Gastrocnemius medialis (tissue), 4 donors: ENCODE measurements around the gene DDI2. TPM values are rescaled to one million over a fixed set of nuclear protein-coding genes. Genes with fewer than 3 reads are reported as not detected.

Source experiments
- ATAC-seq, 2 donors: fragments of 150-250 bp; one replicate each; pipeline ENCODE4 v1.9.1; 2016
- DNase-seq, 2 donors: peaks; one replicate each; pipeline ENCODE4 v3.0.0-alpha.2; 2019
- H3K27ac ChIP-seq, 4 donors: fragments of 200-600 bp; sonication (generic); 1 replicate in 1 of 4; 2 replicates in 3 of 4; pipeline ENCODE4 v1.5.1; 2016 to 2018; ENCODE audit warnings: mild to moderate bottlenecking in 2 of 4, moderate library complexity in 1 of 4
- H3K27me3 ChIP-seq, 3 donors: fragments of 200-600 bp; sonication (generic) in 2 of 3; 1 replicate in 1 of 3; 2 replicates in 2 of 3; pipeline versions ENCODE4 v1.5.1 to v1.6.0; 2016 to 2019; ENCODE audit warnings: mild to moderate bottlenecking in 1 of 3, moderate library complexity in 1 of 3
- H3K36me3 ChIP-seq, 2 donors: fragments of 200-600 bp; sonication (generic) in 1 of 2; one replicate each; pipeline ENCODE4 v1.5.1; 2017 to 2018
- H3K4me1 ChIP-seq, 2 donors: fragments of 200-600 bp; sonication (generic) in 1 of 2; one replicate each; pipeline ENCODE4 v1.5.1; 2016 to 2017; ENCODE audit warnings: mild to moderate bottlenecking in 2 of 2
- H3K4me3 ChIP-seq, 4 donors: fragments of 200-600 bp; sonication (generic) in 3 of 4; 1 replicate in 1 of 4; 2 replicates in 3 of 4; pipeline ENCODE4 v1.5.1; 2016 to 2019; ENCODE audit warnings: mild to moderate bottlenecking in 2 of 4
- H3K9me3 ChIP-seq, 3 donors: fragments of 200-600 bp; sonication (generic) in 2 of 3; 1 replicate in 1 of 3; 2 replicates in 2 of 3; pipeline ENCODE4 v1.5.1; 2016 to 2019
- POLR2A ChIP-seq, 2 donors: fragments of 450-650 bp; IDR thresholded peaks; one replicate each; pipeline ENCODE4 v1.6.1; 2017; ENCODE audit warnings: antibody characterized with exemption in 2 of 2, mild to moderate bottlenecking in 2 of 2, moderate library complexity in 2 of 2
- in situ Hi-C, 4 donors: fragments of 200-750 bp; cut with MboI; loops; one replicate each; pipeline versions ENCODE4 v1.15.0 to v1.8.0; 2017; ENCODE audit warnings: low sequenced_read_pairs in 4 of 4
- intact Hi-C: fragments of 100-400 bp; cut with DNase I; formaldehyde crosslinking; loops from one replicate; pipeline ENCODE4 v1.15.1; 2023; ENCODE audit warnings: low total_unique reads
- total RNA-seq, 4 donors: library from RNA; depleted of rRNA; stranded (reverse); fragments of >200 nt; gene quantifications; one replicate each; pipeline versions ENCODE4 v1.1.0 to v1.2.3, GENCODE V29; 2016
- TF ChIP-seq, protein P1 (sequence below), 5 experiments: fragments of 450-650 bp in 3 of 5; fragments of 200-600 bp in 2 of 5; sonication (generic) in 2 of 5; IDR thresholded peaks in 4 of 5; conservative IDR thresholded peaks in 1 of 5; 1 replicate in 4 of 5; 2 replicates in 1 of 5; pipeline ENCODE4 v1.5.1; 2016 to 2019; ENCODE audit warnings: antibody characterized with exemption in 5 of 5, mild to moderate bottlenecking in 3 of 5, moderate library complexity in 3 of 5

Gene DDI2
- total RNA-seq, 4 donors from 2014 or later = 19.0 to 86.7 (median 34.2) TPM

- no peak overlapping the region for H3K4me3 ChIP-seq
- ATAC-seq = peak; percentile 64 to 76
- no peaks in the 10 kb centered on the region for H3K36me3 ChIP-seq
- H3K9me3 ChIP-seq = no peaks in the 10 kb centered on the region
- H3K4me1 ChIP-seq = peaks cover 74 to 86% of the 10 kb centered on the region in 2 donors
- no peak for TF ChIP-seq POLR2A (IDR thresholded peaks at IDR 0.05)
- TF ChIP-seq, protein P1, sequence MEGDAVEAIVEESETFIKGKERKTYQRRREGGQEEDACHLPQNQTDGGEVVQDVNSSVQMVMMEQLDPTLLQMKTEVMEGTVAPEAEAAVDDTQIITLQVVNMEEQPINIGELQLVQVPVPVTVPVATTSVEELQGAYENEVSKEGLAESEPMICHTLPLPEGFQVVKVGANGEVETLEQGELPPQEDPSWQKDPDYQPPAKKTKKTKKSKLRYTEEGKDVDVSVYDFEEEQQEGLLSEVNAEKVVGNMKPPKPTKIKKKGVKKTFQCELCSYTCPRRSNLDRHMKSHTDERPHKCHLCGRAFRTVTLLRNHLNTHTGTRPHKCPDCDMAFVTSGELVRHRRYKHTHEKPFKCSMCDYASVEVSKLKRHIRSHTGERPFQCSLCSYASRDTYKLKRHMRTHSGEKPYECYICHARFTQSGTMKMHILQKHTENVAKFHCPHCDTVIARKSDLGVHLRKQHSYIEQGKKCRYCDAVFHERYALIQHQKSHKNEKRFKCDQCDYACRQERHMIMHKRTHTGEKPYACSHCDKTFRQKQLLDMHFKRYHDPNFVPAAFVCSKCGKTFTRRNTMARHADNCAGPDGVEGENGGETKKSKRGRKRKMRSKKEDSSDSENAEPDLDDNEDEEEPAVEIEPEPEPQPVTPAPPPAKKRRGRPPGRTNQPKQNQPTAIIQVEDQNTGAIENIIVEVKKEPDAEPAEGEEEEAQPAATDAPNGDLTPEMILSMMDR (IDR thresholded peaks at IDR 0.05 in 4 of 5, conservative IDR thresholded peaks at IDR 0.05 in 1 of 5) = no peak
- in situ Hi-C loops = no loop called here
- peak; percentile 87 to 93 for DNase-seq
- peak overlapping the region; percentile 93 to 96 (median 96) for H3K27ac ChIP-seq
- no peaks in the 10 kb centered on the region for H3K27me3 ChIP-seq
- intact Hi-C loops = loop anchor here (2.0 kb wide), 1 partner anchor 88 kb away; no protein-coding TSS in a partner anchor
These were observed 89.5 kb downstream of the DDI2 start for GRCh38 chr1:15706751-15707150.

- intact Hi-C loops = loop anchor here (2.0 kb wide), 1 partner anchor 89 kb away; no protein-coding TSS in a partner anchor
- peak; percentile 67 to 87 for DNase-seq
- peak; percentile 55 to 63 for ATAC-seq
- peak in 1 of 2 donors; percentile 50 for TF ChIP-seq POLR2A (IDR thresholded peaks at IDR 0.05)
- TF ChIP-seq, protein P1 (IDR thresholded peaks at IDR 0.05 in 4 of 5, conservative IDR thresholded peaks at IDR 0.05 in 1 of 5) = no peak
- H3K9me3 ChIP-seq = no peaks in the 10 kb centered on the region
- H3K4me1 ChIP-seq = peaks cover 79 to 88% of the 10 kb centered on the region in 2 donors
- H3K27ac ChIP-seq = peak overlapping the region; percentile 93 to 96 (median 96)
- no peaks in the 10 kb centered on the region for H3K36me3 ChIP-seq
- in situ Hi-C loops = no loop called here
- no peaks in the 10 kb centered on the region for H3K27me3 ChIP-seq
- peak overlapping the region in 1 of 4 donors; percentile 0 for H3K4me3 ChIP-seq
These were observed 90.1 kb downstream of the DDI2 start for GRCh38 chr1:15707239-15707925.

- intact Hi-C loops = no loop called here
These were observed 91.4 kb downstream of the DDI2 start for GRCh38 chr1:15708486-15709137.

GRCh38 chr1:15709226-15709625 lies 92.0 kb downstream of the DDI2 start:
- Histone ChIP-seq H3K4me1 (peaks cover 81 to 86% of the 10 kb centered on the region in 2 donors), H3K36me3 (no peaks in the 10 kb centered on the region), H3K9me3 (no peaks in the 10 kb centered on the region), H3K27ac (peak overlapping the region; percentile 93 to 96 (median 96)), H3K4me3 (no peak overlapping the region), H3K27me3 (no peaks in the 10 kb centered on the region)
- ATAC-seq = peak in 1 of 2 donors; percentile 43
- in situ Hi-C loops = no loop called here
- intact Hi-C loops = no loop called here
- no peak for DNase-seq
- TF ChIP-seq, protein P1 (IDR thresholded peaks at IDR 0.05 in 4 of 5, conservative IDR thresholded peaks at IDR 0.05 in 1 of 5) = no peak
- TF ChIP-seq POLR2A (IDR thresholded peaks at IDR 0.05) = peak in 1 of 2 donors; percentile 60

More at GRCh38 chr1:15708486-15709137, 91.4 kb downstream of the DDI2 start:
- no peak for TF ChIP-seq POLR2A (IDR thresholded peaks at IDR 0.05)
- TF ChIP-seq, protein P1 (IDR thresholded peaks at IDR 0.05 in 4 of 5, conservative IDR thresholded peaks at IDR 0.05 in 1 of 5) = no peak
- peak overlapping the region; percentile 93 to 96 (median 96) for H3K27ac ChIP-seq
- DNase-seq (no peak), ATAC-seq (peak in 1 of 2 donors; percentile 37)
- no peak overlapping the region for H3K4me3 ChIP-seq
- H3K36me3 ChIP-seq = no peaks in the 10 kb centered on the region
- H3K27me3 ChIP-seq = no peaks in the 10 kb centered on the region
- in situ Hi-C loops = no loop called here
- H3K9me3 ChIP-seq = no peaks in the 10 kb centered on the region
- peaks cover 81 to 86% of the 10 kb centered on the region in 2 donors for H3K4me1 ChIP-seq
